Uterus (tissue), 2 donors: Measurements from ENCODE around the gene ADAMTSL1.

Experiments
- CTCF ChIP-seq, 4 experiments: fragments of 200-600 bp in 2 of 4; fragments of 450-650 bp in 2 of 4; sonication (generic) in 2 of 4; IDR thresholded peaks; one replicate each; pipeline ENCODE4 v1.5.1; 2016 to 2019; ENCODE audit warnings: antibody characterized with exemption in 4 of 4, mild to moderate bottlenecking in 2 of 4, moderate library complexity in 1 of 4
- POLR2A ChIP-seq, 2 donors: fragments of 450-650 bp; IDR thresholded peaks; one replicate each; pipeline ENCODE4 v1.6.1; 2016; ENCODE audit warnings: antibody characterized with exemption in 2 of 2, mild to moderate bottlenecking in 1 of 2, moderate library complexity in 1 of 2

GRCh38 chr9:18683851-18684250 lies 209.9 kb downstream of the ADAMTSL1 start:
- no peak for TF ChIP-seq POLR2A (IDR thresholded peaks at IDR 0.05)
- no peak for TF ChIP-seq CTCF (IDR thresholded peaks at IDR 0.05)
